OCI-LY7 (cell line): ENCODE measurements around the gene GYG2. TPM values are rescaled to one million over a fixed set of nuclear protein-coding genes. Genes with fewer than 3 reads are reported as not detected.

Experiments used
- BruUV-seq: library from RNA; stranded (reverse); fragments of 400-500 nt; replicated peaks from 2 replicates; lab custom pipeline; 2021; lab: Mats Ljungman, UMichigan
- CTCF ChIA-PET: fragments of 300-600 bp; sonication (Branson Sonifier 250); formaldehyde crosslinking; loops from one replicate; lab custom pipeline; 2022; ENCODE audit warnings: antibody characterized with exemption; ENCODE audit not compliant: unreplicated experiment; lab: Charles Lee
- POLR2A ChIA-PET: fragments of 300-600 bp; sonication (Branson Sonifier 250); formaldehyde crosslinking; loops from one replicate; lab custom pipeline; 2022; ENCODE audit warnings: antibody characterized with exemption; lab: Charles Lee
- DNase-seq: peaks from one replicate; pipeline ENCODE4 v3.0.0-alpha.2; 2015; ENCODE audit warnings: low spot score
- H2AFZ ChIP-seq: fragments of 200-600 bp; sonication (generic), shearing (Covaris generic); 2 replicates; pipeline ENCODE4 v1.6.1; 2014; ENCODE audit warnings: mild to moderate bottlenecking, antibody characterized with exemption, low read length, moderate library complexity
- H3K27ac ChIP-seq: fragments of 200-600 bp; sonication (generic); 2 replicates; pipeline ENCODE4 v1.5.1; 2014; ENCODE audit warnings: mixed run types, low read depth, mild to moderate bottlenecking, moderate library complexity, low read length, inconsistent platforms; ENCODE audit not compliant: poor library complexity, severe bottlenecking
- H3K36me3 ChIP-seq: fragments of 200-600 bp; sonication (generic); 2 replicates; pipeline ENCODE4 v1.6.1; 2014; ENCODE audit warnings: mild to moderate bottlenecking, antibody characterized with exemption, low read length, moderate library complexity, mixed read lengths; ENCODE audit not compliant: insufficient read depth
- H3K4me1 ChIP-seq: fragments of 200-600 bp; sonication (generic); 2 replicates; pipeline ENCODE4 v1.5.1; 2014; ENCODE audit warnings: mild to moderate bottlenecking, low read length; ENCODE audit not compliant: insufficient read depth, poor library complexity, severe bottlenecking
- H3K4me2 ChIP-seq: fragments of 200-600 bp; sonication (generic); 2 replicates; pipeline ENCODE4 v1.6.1; 2014; ENCODE audit warnings: mild to moderate bottlenecking, low read length
- H3K4me3 ChIP-seq: fragments of 200-600 bp; sonication (generic); 2 replicates; pipeline ENCODE4 v1.5.1; 2014; ENCODE audit warnings: mild to moderate bottlenecking, low read depth, low read length; ENCODE audit not compliant: poor library complexity, severe bottlenecking
- H3K79me2 ChIP-seq: fragments of 200-600 bp; sonication (generic); 2 replicates; pipeline ENCODE4 v1.6.1; 2016; ENCODE audit warnings: low read depth, mild to moderate bottlenecking, low read length, moderate library complexity, mixed read lengths; ENCODE audit not compliant: insufficient read depth
- H3K9me2 ChIP-seq: fragments of 200-600 bp; sonication (generic); 2 replicates; pipeline ENCODE4 v1.6.1; 2016; ENCODE audit warnings: mild to moderate bottlenecking, low read length, mixed read lengths; ENCODE audit not compliant: insufficient read depth
- H3K9me3 ChIP-seq: fragments of 200-600 bp; sonication (generic); 2 replicates; pipeline ENCODE4 v1.6.1; 2014; ENCODE audit warnings: mild to moderate bottlenecking, mixed run types, low read length, mixed read lengths
- H4K20me1 ChIP-seq: fragments of 200-600 bp; sonication (generic); 2 replicates; pipeline ENCODE4 v1.6.1; 2014; ENCODE audit warnings: mild to moderate bottlenecking, antibody characterized with exemption, low read length, moderate library complexity, mixed read lengths; ENCODE audit not compliant: insufficient read depth
- CTCF ChIP-seq: fragments of 200-600 bp; sonication (generic); conservative IDR thresholded peaks from 2 replicates; pipeline ENCODE4 v1.5.1; 2014; ENCODE audit warnings: mild to moderate bottlenecking, antibody characterized with exemption, low read length, moderate library complexity, mixed read lengths
- EZH2phosphoT487 ChIP-seq: fragments of 200-600 bp; sonication (generic); IDR thresholded peaks from 2 replicates; pipeline ENCODE4 v1.6.1; 2018; ENCODE audit warnings: low read depth, borderline replicate concordance, mild to moderate bottlenecking, mixed run types, antibody characterized with exemption, low read length, moderate library complexity, mixed read lengths
- intact Hi-C: fragments of 100-400 bp; cut with micrococcal nuclease; formaldehyde crosslinking; loops from one replicate; pipeline ENCODE4 v1.10.0; 2022; ENCODE audit not compliant: unreplicated experiment
- total RNA-seq, 2 experiments: library from RNA; depleted of rRNA in 1 of 2; stranded (reverse); fragments of >200 nt in 1 of 2; shearing (Covaris generic) in 1 of 2; gene quantifications; 2 replicates each; pipeline ENCODE4 v1.2.3, GENCODE V29; 2014 to 2022

Gene GYG2
- total RNA-seq, 2 experiments from 2014 or later: not detected

GRCh38 chrX:2903366-2903765 is 74.6 kb downstream of the GYG2 start:
- no peak for DNase-seq
- no peak for TF ChIP-seq EZH2phosphoT487
- 0 out of 2 replicates have a peak, but pooled peaks have one; percentile 19 for TF ChIP-seq CTCF
- ChIA-PET POLR2A (no interaction called here), CTCF (no interaction called here)
- Histone ChIP-seq H3K9me2 (no peaks in the 10 kb centered on the region), H4K20me1 (no peaks in the 10 kb centered on the region), H3K4me1 (no peaks in the 10 kb centered on the region), H2AFZ (no peak overlapping the region), H3K79me2 (no peaks in the 10 kb centered on the region), H3K4me2 (no peak overlapping the region), H3K27ac (no peak overlapping the region), H3K36me3 (no peaks in the 10 kb centered on the region), H3K4me3 (no peak overlapping the region), H3K9me3 (no peaks in the 10 kb centered on the region)
- no TSS peak for BruUV-seq
- intact Hi-C loops: no loop called here

GRCh38 chrX:2907295-2907694 is 78.6 kb downstream of the GYG2 start:
- DNase-seq: no peak
- Histone ChIP-seq H2AFZ (no peak overlapping the region), H3K9me3 (no peaks in the 10 kb centered on the region), H3K27ac (no peak overlapping the region), H3K4me1 (no peaks in the 10 kb centered on the region), H3K79me2 (no peaks in the 10 kb centered on the region), H3K4me3 (no peak overlapping the region), H4K20me1 (no peaks in the 10 kb centered on the region), H3K36me3 (no peaks in the 10 kb centered on the region), H3K4me2 (no peak overlapping the region), H3K9me2 (no peaks in the 10 kb centered on the region)
- ChIA-PET CTCF (no interaction called here), POLR2A (no interaction called here)
- intact Hi-C loops: no loop called here
- no peak for TF ChIP-seq EZH2phosphoT487
- no peak for TF ChIP-seq CTCF
- BruUV-seq: no TSS peak

GRCh38 chrX:2908125-2908685 is 79.5 kb downstream of the GYG2 start:
- ChIA-PET POLR2A (interaction anchor here (0.6 kb wide), 1 partner anchor 96 kb away, joined by 9 read pairs; no protein-coding TSS in a partner anchor), CTCF (no interaction called here)
- H3K9me3 ChIP-seq: no peaks in the 10 kb centered on the region
- BruUV-seq: no TSS peak
- H3K4me2 ChIP-seq: no peak overlapping the region
- no peaks in the 10 kb centered on the region for H3K9me2 ChIP-seq
- DNase-seq: no peak
- H3K36me3 ChIP-seq: no peaks in the 10 kb centered on the region
- no peak for TF ChIP-seq EZH2phosphoT487
- no peak for TF ChIP-seq CTCF
- no peaks in the 10 kb centered on the region for H3K79me2 ChIP-seq
- no peak overlapping the region for H3K27ac ChIP-seq
- intact Hi-C loops: no loop called here
- H3K4me3 ChIP-seq: no peak overlapping the region
- no peak overlapping the region for H2AFZ ChIP-seq
- H4K20me1 ChIP-seq: no peaks in the 10 kb centered on the region
- no peaks in the 10 kb centered on the region for H3K4me1 ChIP-seq
